SK-N-MC (cell line): ENCODE data around the gene ROBO2.

Experiments
- EZH2 ChIP-seq: fragments of 200-600 bp; sonication (generic); IDR thresholded peaks from one replicate; pipeline ENCODE4 v1.6.1; 2017; ENCODE audit warnings: antibody characterized with exemption
- FOXP2 ChIP-seq: optimal IDR thresholded peaks from 2 replicates; pipeline ENCODE3; 2011; ENCODE audit warnings: mild to moderate bottlenecking, moderate library complexity; ENCODE audit not compliant: insufficient read depth; ENCODE audit errors: extremely low read length, control extremely low read depth
- POLR2AphosphoS5 ChIP-seq: IDR thresholded peaks from 2 replicates; pipeline ENCODE4 v1.6.1; 2012; ENCODE audit warnings: mild to moderate bottlenecking, low read depth, low read length, borderline replicate concordance

- TF ChIP-seq POLR2AphosphoS5 (no peak), EZH2 (no peak), FOXP2 (no peak)
These were observed 279.8 kb downstream of the ROBO2 start for GRCh38 chr3:77319711-77320110.
